Thymus (tissue), 11 donors: ENCODE data around the gene PLAC8. TPM values are rescaled to one million over a fixed set of nuclear protein-coding genes. Genes with fewer than 3 reads are reported as not detected.

ENCODE experiments used
- DNase-seq, 9 donors: peaks; one replicate each; pipeline ENCODE4 v3.0.0-alpha.2; 2013; ENCODE audit warnings: low spot score in 9 of 9, low read depth in 6 of 9, missing footprints in 1 of 9
- H3K27ac ChIP-seq, 2 donors: one replicate each; pipeline ENCODE4 v1.5.1; 2013; ENCODE audit warnings: control low read depth in 1 of 2, low read depth in 1 of 2, low read length in 1 of 2, mild to moderate bottlenecking in 1 of 2, moderate library complexity in 1 of 2
- H3K27me3 ChIP-seq, 2 donors: one replicate each; pipeline ENCODE4 v1.5.1; 2013; ENCODE audit warnings: low read length in 1 of 2; ENCODE audit not compliant: control insufficient read depth in 2 of 2, insufficient read depth in 1 of 2
- H3K36me3 ChIP-seq, 2 donors: one replicate each; pipeline ENCODE4 v1.5.1; 2013; ENCODE audit warnings: low read length in 1 of 2, mild to moderate bottlenecking in 1 of 2, moderate library complexity in 1 of 2; ENCODE audit not compliant: control insufficient read depth in 2 of 2, insufficient read depth in 2 of 2
- H3K4me1 ChIP-seq, 2 donors: one replicate each; pipeline ENCODE4 v1.5.1; 2013; ENCODE audit warnings: low read length in 2 of 2; ENCODE audit not compliant: control insufficient read depth in 2 of 2, insufficient read depth in 2 of 2
- H3K4me3 ChIP-seq, 2 donors: one replicate each; pipeline ENCODE4 v1.5.1; 2013; ENCODE audit warnings: low read length in 2 of 2, control low read depth in 1 of 2, mild to moderate bottlenecking in 1 of 2
- H3K9me3 ChIP-seq, 2 donors: one replicate each; pipeline ENCODE4 v1.5.1; 2013; ENCODE audit warnings: low read length in 1 of 2, mild to moderate bottlenecking in 1 of 2; ENCODE audit not compliant: control insufficient read depth in 2 of 2, insufficient read depth in 1 of 2
- WGBS: extraction: QIAGEN DNeasy Blood & Tissue Kit; methylation state at CpG from one replicate; pipeline ENCODE4 v1.1.7; 2013; 5-methylcytosine and 5-hydroxymethylcytosine counted together
- polyA plus RNA-seq: library from polyadenylated mRNA; stranded (reverse); fragments of 200-250 nt; gene quantifications from one replicate; pipeline ENCODE4 v1.2.3, GENCODE V29; 2013
- total RNA-seq: library from RNA; stranded (reverse); fragments of 120-200 nt; gene quantifications from one replicate; pipeline ENCODE4 v1.2.4, GENCODE V29; 2013
- donor health status: healthy.

PLAC8 gene
- total and polyA plus RNA-seq, 2 donors, result 48.9 to 79.8 TPM

DNA sequence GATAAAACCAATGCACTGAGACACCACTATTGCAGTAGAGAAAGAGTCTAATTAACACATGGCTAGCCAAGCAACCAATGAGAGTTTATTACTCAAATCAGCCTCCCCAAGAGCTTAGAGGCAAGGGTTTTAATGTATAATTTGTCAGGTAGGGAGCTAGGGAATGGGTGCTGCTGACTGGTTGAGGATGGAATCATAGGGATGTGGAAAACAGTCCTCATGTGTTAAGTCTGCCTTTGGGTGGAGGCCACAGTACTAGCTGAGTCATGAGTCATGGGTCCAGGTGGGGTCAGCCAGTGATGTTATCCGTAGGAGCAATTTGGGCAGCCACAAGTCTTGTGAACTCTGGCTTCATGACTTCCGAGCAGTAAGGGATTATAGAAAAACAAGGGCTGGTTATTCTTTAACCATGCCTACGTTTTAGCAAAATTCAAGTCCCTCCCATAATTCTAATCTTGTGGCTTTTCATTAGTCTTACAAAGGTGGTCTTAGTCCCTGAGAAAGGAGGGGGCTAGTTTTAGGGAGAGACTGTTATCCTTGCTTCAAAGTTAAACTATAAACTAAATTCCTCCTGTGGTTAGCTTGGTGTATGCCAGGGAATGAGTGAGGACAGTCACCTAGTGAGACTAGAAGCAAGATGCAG, 25.1 kb upstream of the PLAC8 start:
- H3K27ac ChIP-seq, result no peak overlapping the region
- H3K27me3 ChIP-seq, result no peaks in the 10 kb centered on the region
- H3K9me3 ChIP-seq, result peaks cover 0 to 13% of the 10 kb centered on the region in 2 donors
- no peak for DNase-seq
- H3K4me3 ChIP-seq, result no peak overlapping the region
- H3K36me3 ChIP-seq, result no peaks in the 10 kb centered on the region
- 96% methylated on average over 3 of the region's 3 CpGs for WGBS
- no peaks in the 10 kb centered on the region for H3K4me1 ChIP-seq

DNA sequence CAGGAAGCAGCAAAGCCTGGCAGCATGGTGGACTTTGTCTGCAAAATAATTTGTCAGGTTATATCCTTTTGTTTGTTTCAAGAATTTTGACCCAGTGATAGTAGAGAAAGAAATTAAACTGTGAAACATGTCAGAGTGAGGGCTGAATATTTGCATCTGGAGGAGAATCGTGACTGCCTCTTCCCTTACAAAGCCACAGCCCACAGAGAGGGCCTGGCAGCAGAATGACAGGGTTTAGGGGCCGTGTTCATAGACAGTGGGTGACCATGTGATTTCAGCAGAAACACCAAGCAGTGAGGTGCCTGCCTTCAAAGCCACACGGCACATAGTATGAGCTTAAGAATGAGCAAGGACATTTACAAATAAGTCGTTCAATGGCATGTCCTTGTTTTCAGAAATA, 24.4 kb upstream of the PLAC8 start:
- no peak overlapping the region for H3K27ac ChIP-seq
- no peaks in the 10 kb centered on the region for H3K36me3 ChIP-seq
- no peaks in the 10 kb centered on the region for H3K4me1 ChIP-seq
- peak in 1 of 9 donors; percentile 29 for DNase-seq
- no peaks in the 10 kb centered on the region for H3K27me3 ChIP-seq
- H3K4me3 ChIP-seq, result no peak overlapping the region
- H3K9me3 ChIP-seq, result peaks cover 0 to 13% of the 10 kb centered on the region in 2 donors
- WGBS, result 29% methylated on average over 4 of the region's 4 CpGs

GRCh38 chr4:83132065-83132464, 17.5 kb upstream of the PLAC8 start:
- peaks cover 0 to 8% of the 10 kb centered on the region in 2 donors for H3K9me3 ChIP-seq
- H3K27ac ChIP-seq, result no peak overlapping the region
- no peak for DNase-seq
- no peaks in the 10 kb centered on the region for H3K36me3 ChIP-seq
- 94% methylated on average over 1 of the region's 1 CpG for WGBS
- no peak overlapping the region for H3K4me3 ChIP-seq
- no peaks in the 10 kb centered on the region for H3K4me1 ChIP-seq
- H3K27me3 ChIP-seq, result no peaks in the 10 kb centered on the region

DNA sequence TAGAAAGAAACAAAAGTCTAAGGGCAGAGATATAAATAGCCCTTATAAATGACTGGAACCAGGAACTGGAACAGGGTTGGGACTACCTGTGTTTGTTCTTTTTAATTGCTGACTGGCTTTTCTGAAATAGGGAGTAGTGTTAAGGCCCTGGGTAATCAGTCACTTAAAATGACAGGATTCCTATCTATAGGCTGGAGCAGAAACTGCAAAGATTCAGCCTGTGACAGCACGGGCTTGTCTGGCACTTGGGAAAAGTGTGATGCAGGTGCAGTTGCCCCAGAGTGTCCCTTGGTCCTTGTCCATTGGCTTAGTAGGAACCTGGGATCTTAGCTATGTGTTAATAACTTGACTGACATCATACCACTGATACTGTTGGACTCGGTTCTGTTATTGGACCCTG, 14.7 kb upstream of the PLAC8 start:
- H3K4me3 ChIP-seq, result no peak overlapping the region
- 97% methylated on average over 2 of the region's 2 CpGs for WGBS

GRCh38 chr4:83128240-83128929, 13.9 kb upstream of the PLAC8 start:
- WGBS, result 87% methylated on average over 5 of the region's 5 CpGs
- Histone ChIP-seq H3K4me1 (no peaks in the 10 kb centered on the region), H3K27ac (no peak overlapping the region)

More for the DNA sequence above, 14.7 kb upstream of the PLAC8 start:
- no peaks in the 10 kb centered on the region for H3K4me1 ChIP-seq
- peaks cover 0 to 7% of the 10 kb centered on the region in 2 donors for H3K9me3 ChIP-seq
- no peaks in the 10 kb centered on the region for H3K36me3 ChIP-seq
- DNase-seq, result no peak
- no peaks in the 10 kb centered on the region for H3K27me3 ChIP-seq
- no peak overlapping the region for H3K27ac ChIP-seq

DNA sequence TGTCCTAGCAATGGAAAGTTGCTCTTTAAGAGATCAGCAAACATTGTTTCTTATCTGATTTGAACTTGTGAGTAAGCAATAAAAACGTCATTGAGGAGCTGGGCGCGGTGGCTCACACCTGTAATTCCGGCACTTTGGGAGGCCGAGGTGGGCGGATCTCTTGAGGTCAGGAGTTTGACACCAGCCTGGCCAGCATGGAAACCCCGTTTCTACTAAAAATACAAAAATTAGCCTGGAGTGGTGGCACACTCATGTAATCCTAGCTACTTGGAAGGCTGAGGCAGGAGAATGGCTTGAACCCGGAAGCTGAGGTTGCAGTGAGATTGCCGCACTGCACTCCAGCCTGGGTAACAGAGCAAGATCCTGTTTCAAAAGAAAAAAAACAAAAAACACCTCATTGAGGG, 11.2 kb upstream of the PLAC8 start:
- no peaks in the 10 kb centered on the region for H3K4me1 ChIP-seq
- 66% methylated on average over 9 of the region's 9 CpGs for WGBS
- peaks cover 0 to 11% of the 10 kb centered on the region in 2 donors for H3K9me3 ChIP-seq
- H3K4me3 ChIP-seq, result no peak overlapping the region
- DNase-seq, result peak in 1 of 9 donors; percentile 32
- H3K27ac ChIP-seq, result no peak overlapping the region
- H3K36me3 ChIP-seq, result no peaks in the 10 kb centered on the region
- no peaks in the 10 kb centered on the region for H3K27me3 ChIP-seq

More at GRCh38 chr4:83128240-83128929, 13.9 kb upstream of the PLAC8 start:
- Histone ChIP-seq H3K4me3 (no peak overlapping the region), H3K36me3 (no peaks in the 10 kb centered on the region), H3K9me3 (peaks cover 0 to 7% of the 10 kb centered on the region in 2 donors), H3K27me3 (no peaks in the 10 kb centered on the region)
- DNase-seq, result no peak

GRCh38 chr4:83124111-83124780, 9.7 kb upstream of the PLAC8 start:
- H3K27me3 ChIP-seq, result no peaks in the 10 kb centered on the region
- no peak overlapping the region for H3K4me3 ChIP-seq
- H3K4me1 ChIP-seq, result no peaks in the 10 kb centered on the region
- H3K27ac ChIP-seq, result no peak overlapping the region
- WGBS, result 78% methylated on average over 10 of the region's 10 CpGs
- H3K36me3 ChIP-seq, result no peaks in the 10 kb centered on the region
- no peak for DNase-seq
- peaks cover 0 to 11% of the 10 kb centered on the region in 2 donors for H3K9me3 ChIP-seq

DNA sequence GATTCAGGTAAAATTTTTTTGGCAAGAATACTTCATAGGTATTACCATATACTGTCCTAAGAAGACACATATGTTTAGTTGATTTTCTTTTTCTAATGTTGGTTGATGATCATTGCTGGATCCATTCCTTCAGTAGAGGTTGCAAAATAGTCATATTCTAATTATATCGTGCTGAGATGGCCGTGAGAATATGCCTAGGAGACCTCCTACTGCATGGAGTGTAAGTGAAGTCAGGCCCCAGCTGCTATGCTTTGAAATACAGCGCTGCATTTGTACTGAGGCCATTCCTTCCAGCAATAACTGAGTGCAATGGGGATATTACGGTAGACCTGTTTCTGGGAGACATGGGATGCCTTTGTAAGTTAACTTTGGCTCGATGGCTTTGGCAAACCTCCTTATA, 6.7 kb upstream of the PLAC8 start:
- H3K36me3 ChIP-seq, result no peaks in the 10 kb centered on the region
- no peaks in the 10 kb centered on the region for H3K27me3 ChIP-seq
- H3K27ac ChIP-seq, result no peak overlapping the region
- H3K4me1 ChIP-seq, result no peaks in the 10 kb centered on the region
- H3K9me3 ChIP-seq, result peaks cover 0 to 9% of the 10 kb centered on the region in 2 donors
- 98% methylated on average over 5 of the region's 5 CpGs for WGBS
- H3K4me3 ChIP-seq, result no peak overlapping the region
- DNase-seq, result no peak

DNA sequence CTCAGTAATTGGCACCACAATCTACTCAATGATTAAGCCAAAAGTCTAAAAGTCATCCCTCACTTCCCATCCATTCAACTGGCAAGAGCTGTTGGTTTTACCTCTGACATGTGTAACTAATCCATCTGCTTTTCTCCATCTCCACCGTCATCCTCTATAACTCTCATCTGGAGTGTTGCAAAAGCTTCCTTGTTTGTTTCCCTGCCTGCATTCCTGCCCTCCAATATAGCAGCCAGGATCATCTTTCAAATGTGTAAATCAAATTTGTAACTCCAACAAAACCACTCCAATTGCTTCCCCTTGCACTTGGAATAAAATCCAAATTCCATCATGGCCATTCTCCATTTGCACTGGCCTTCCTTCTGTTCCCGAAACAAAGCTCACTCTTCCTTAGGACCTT, 4.3 kb upstream of the PLAC8 start:
- Histone ChIP-seq H3K9me3 (peaks cover 0 to 4% of the 10 kb centered on the region in 2 donors), H3K27me3 (no peaks in the 10 kb centered on the region), H3K4me3 (no peak overlapping the region), H3K4me1 (no peaks in the 10 kb centered on the region), H3K27ac (no peak overlapping the region), H3K36me3 (no peaks in the 10 kb centered on the region)
- 95% methylated on average over 2 of the region's 2 CpGs for WGBS
- DNase-seq, result no peak
